Suppressor macrophage treated with lipopolysaccharide for 1 hour (primary cell): Measurements from ENCODE around the gene ZNF837.
"Not testable (repeated sequence)": the region's sequence is repeated elsewhere in the genome, so short reads cannot be mapped to it uniquely, and the experiment has no call there.

Source experiments
- DNase-seq, 3 donors: peaks; one replicate each; pipeline ENCODE4 v3.0.0-alpha.2; 2020 to 2022

Gene ZNF837

DNA sequence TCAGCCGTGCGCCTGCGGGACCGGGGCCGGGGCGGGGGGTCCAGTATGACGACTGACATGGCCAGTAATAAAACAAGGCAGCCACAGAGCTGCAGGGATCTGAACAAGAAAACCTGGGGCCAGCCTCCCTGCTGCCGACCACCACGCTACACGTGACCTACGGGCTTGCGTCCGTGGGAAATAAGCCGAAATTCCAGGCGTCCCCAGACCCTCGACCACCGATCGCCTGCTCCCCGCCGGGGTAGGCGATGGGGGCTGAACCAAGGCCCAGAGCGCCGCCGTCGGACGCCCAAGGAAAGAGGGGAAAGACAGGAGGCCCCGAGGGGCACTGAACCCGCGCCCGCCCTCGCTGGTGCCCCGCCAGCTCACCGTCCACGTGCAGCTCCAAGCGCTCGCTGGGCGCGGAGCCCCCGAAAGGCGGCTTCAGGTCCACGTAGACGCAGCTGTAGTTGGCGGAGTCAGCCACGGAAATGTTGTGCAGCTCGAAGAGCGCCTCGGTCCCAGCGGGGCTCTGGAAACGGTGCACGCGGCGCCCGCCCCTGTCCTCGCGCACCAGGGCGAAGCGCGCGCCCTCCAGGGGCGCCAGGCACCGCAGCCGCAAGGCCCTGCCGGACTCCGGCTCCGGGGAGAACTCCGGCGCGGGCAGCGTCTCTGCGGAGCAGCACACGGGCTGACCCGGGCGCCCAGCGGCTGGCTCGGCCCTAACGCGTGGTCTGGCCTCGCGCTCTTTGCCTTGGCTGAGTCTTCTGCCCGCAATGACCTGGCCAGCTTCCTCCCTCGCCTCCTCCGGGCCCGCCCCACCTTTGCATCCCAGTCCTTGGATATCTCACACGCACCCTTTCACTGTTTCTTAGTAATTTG, 30.6 kb downstream of the ZNF837 start:
- DNase-seq, result no peak

DNA sequence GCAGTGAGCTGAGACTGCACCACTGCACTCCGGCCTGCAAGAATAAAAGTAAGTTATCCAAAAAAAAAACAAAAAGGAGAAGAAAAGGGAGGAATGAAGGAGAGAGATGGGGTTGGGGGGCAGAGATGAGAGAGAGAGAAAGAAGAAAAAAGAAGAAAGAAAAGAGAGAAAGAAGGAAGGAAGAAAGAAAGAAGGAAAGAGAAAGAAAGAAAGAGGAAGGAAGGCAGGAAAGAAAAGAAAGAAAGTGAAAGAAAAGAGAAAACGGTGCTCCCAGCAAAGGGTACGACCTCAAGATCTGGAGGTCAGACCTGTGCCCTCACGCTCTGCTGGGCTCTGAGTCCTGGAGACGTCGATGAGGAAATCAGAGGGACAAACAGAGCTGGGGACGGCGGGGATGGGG, 31.2 kb downstream of the ZNF837 start:
- DNase-seq, result no peak

- DNase-seq, result not testable (repeated sequence)
Observed at GRCh38 chr19:58348080-58348479, 32.8 kb downstream of the ZNF837 start.

- peak; percentile 77 to 93 (median 81) for DNase-seq
Observed at GRCh38 chr19:58346961-58347929, 33.6 kb downstream of the ZNF837 start.

DNA sequence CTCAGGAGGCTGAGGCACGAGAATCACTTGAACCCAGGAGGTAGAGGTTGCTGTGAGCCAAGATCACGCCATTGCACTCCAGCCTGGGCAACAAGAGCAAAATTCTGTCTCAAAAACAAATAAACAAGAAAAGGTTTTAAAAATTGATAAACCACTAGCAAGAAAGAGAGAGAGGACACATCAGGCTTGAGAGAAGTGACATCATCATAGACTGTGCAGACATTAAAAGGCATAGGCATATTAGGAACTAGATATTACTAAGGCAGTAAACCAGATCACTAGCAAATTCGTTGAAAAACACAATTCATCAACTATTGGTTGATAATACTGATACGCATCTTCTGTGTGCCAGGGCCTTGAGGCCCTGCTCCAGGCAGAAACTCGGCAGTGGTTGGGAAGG, 35.3 kb downstream of the ZNF837 start:
- no peak for DNase-seq

DNA sequence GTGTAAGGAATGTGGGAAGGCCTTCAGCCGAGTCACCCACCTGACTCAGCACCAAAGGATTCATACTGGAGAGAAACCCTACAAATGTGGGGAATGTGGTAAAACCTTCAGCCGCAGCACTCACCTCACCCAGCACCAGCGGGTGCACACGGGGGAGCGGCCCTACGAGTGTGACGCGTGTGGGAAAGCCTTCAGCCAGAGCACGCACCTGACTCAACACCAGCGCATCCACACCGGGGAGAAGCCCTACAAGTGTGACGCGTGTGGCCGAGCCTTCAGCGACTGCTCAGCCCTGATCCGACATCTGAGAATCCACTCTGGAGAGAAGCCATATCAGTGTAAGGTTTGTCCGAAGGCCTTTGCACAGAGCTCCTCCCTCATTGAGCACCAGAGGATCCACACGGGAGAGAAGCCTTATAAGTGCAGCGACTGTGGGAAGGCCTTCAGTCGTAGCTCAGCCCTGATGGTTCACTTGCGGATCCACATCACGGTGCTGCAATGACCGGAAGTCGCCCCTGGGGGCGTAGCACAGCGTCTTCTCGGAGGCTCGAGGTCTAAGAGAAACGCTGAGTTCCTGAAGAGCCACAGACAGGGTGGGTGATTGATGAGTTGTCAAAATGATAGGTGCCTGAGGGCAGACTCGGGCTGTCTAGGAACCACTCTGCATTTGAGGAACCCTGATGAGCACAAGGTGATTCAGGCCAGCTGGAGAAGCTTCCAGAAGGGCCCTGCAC, 41.8 kb downstream of the ZNF837 start:
- no peak for DNase-seq

GRCh38 chr19:58338336-58338735, 42.5 kb downstream of the ZNF837 start:
- no peak for DNase-seq

DNA sequence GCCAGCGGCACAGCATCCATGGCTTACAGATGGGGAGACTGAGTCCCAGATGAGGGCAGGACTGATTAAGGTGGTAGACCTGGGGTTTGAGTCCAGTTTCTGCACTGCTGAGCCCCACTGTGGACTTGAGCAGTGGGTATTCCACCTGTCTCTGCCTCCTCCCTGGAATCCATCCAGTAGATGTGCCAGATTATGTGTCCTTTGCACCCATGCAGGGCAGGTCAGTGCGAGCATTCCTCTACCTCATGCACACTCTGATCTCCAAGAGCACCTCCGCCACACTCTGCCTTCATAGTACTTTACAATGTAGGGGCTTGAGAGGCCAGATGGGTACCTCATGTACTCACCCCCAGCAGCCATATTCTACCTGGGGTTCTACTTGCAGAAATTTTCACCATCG, 44.0 kb downstream of the ZNF837 start:
- DNase-seq, result no peak

- DNase-seq, result no peak
Observed at GRCh38 chr19:58336216-58336615, 44.6 kb downstream of the ZNF837 start.

- DNase-seq, result no peak
Observed at GRCh38 chr19:58335630-58336029, 45.2 kb downstream of the ZNF837 start.

DNA sequence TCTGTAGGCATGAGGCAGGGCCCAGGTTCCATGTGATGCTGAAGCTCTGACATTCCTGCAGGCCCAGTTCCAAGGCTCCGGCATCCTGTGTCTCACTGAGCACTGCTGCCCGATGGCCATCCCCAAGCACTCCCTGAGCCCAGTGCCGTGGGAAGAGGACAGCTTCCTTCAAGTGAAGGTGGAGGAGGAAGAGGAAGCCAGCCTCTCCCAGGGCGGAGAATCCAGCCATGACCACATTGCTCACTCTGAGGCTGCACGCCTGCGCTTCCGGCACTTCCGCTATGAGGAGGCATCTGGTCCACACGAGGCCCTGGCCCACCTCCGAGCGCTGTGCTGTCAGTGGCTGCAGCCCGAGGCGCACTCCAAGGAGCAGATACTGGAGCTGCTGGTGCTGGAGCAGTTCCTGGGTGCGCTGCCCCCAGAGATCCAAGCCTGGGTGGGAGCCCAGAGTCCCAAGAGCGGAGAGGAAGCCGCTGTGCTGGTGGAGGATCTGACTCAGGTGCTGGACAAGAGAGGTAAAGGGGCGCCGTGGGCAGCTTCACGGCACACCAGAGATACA, 46.1 kb downstream of the ZNF837 start:
- no peak for DNase-seq

GRCh38 chr19:58332697-58333096, 48.1 kb downstream of the ZNF837 start:
- peak; percentile 31 to 53 (median 40) for DNase-seq

DNA sequence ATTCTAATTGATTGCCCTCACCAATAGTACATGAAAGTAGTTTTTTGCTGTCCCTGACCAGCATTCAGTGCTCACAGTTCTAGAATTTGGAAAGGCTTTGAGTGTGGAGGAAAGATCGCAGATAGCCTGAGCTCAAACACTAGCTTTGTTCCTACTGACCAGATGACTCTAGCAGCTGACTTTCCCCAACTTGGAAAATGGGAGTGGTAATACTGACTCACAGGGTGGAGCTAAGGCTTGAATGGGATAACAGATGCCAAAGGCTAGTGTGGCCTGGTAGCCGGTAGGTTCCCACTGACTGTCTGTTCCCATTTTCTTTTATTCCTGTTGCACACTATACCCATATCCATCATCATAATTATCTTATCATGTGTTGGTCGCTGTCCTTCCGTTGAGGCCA, 50.4 kb downstream of the ZNF837 start:
- no peak for DNase-seq

- peak; percentile 39 to 57 (median 48) for DNase-seq
Observed at GRCh38 chr19:58328999-58329398, 51.8 kb downstream of the ZNF837 start.

GRCh38 chr19:58326914-58327726, 53.7 kb downstream of the ZNF837 start, which contains the start of gene ZSCAN22:
Gene ZSCAN22, plus strand, starts transcription at chr19:58326994. Its CDS starts 7,809 bp downstream, at chr19:58334803.
- peak; percentile 97 to 98 (median 97) for DNase-seq

DNA sequence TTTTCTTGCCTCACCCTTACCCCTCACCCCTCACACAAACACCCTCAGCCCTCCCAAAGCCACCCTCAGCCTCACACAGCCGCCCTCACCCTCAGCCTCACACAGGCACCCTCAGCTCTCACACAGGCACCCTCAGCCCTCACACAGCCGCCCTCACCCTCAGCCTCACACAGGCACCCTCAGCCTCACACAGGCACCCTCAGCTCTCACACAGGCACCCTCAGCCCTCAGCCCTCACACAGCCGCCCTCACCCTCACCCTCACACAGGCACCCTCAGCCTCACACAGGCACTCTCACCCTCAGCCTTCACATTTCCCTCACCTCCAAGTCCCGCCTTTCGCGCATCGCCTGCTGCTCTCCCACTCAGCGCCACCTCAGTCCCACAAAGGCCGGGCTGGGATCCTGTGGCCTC, 54.3 kb downstream of the ZNF837 start:
- DNase-seq, result no peak

DNA sequence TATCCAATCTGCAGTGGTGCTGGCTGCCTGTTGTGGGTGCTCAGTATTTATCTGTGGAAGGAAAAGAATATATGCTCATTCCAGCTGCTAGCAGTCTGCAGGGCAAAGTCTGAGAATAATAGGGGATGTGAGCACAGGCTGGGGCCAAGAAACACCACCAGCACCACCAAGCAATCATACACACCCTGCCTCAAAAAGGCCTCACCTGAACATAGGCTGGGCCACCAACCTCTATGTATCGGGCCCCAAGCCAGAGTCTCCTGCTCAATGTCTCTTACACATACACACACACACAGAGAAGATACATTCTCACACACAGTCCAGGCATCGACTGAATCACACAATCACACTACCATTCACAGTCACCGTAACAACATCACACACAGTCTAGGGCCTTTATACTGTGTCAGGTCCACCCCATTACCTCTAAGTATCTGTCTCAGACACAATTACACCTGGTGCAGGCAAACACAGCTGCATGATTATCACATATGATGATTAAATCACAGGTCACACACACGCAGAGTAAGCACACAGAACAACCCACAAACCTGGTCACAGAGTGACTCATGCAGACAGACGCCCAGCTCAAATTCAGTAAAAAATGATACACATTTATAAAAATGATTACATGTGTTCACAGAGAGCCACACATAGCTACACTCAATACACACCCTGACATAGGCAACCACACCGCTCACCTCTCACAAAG, 55.4 kb downstream of the ZNF837 start:
- no peak for DNase-seq

DNA sequence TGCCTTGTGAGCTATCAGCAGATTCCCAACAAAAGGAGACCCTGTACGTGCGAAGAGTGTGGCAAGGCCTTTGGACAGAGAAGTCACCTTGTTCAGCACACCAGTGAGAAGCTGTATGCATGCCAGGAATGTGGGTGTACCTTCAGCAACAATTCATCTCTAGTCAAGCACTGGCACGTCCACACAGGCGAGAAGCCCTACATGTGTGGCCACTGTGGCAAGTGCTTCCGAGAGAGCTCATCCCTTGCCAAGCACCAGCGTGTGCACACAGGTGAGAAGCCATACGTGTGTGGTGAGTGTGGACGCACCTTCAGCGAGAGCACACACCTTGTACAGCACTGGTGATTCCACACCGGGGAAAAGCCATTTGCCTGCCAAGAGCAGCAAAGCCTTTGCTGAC, 61.6 kb downstream of the ZNF837 start:
- DNase-seq, result no peak

- no peak for DNase-seq
Observed at GRCh38 chr19:58318297-58318696, 62.5 kb downstream of the ZNF837 start.
